ENCODE results near the gene TMEM59. TPM values are rescaled to one million over a fixed set of nuclear protein-coding genes. Genes with fewer than 3 reads are reported as not detected.
"Not testable (repeated sequence)": the region's sequence is repeated elsewhere in the genome, so short reads cannot be mapped to it uniquely, and the experiment has no call there.

The TMEM59 gene
- total and polyA plus RNA-seq, 2 donors: 185 to 233 TPM

GRCh38 chr1:54047384-54048305, 5.4 kb downstream of the TMEM59 start:
- Histone ChIP-seq H3K36me3 (ENCODE audit: control insufficient read depth in 2 of 2, insufficient read depth in 2 of 2, low read length in 1 of 2) (peaks cover 4 to 16% of the 10 kb centered on the region in 2 donors), H3K9me3 (ENCODE audit: control insufficient read depth in 2 of 2, insufficient read depth in 1 of 2, low read length in 1 of 2) (no peaks in the 10 kb centered on the region), H3K4me1 (ENCODE audit: control insufficient read depth in 2 of 2, insufficient read depth in 2 of 2, low read length in 2 of 2) (peaks cover 2 to 4% of the 10 kb centered on the region in 2 donors), H3K27ac (ENCODE audit: low read depth in 1 of 2, low read length in 1 of 2) (no peak overlapping the region), H3K4me3 (ENCODE audit: low read length in 2 of 2) (no peak overlapping the region), H3K27me3 (ENCODE audit: control insufficient read depth in 2 of 2, insufficient read depth in 1 of 2, low read length in 1 of 2) (no peaks in the 10 kb centered on the region)
- DNase-seq (ENCODE audit: low read depth in 6 of 9, low spot score in 9 of 9): no peak
- WGBS: 75% methylated on average over 5 of the region's 5 CpGs

- DNase-seq (ENCODE audit: low read depth in 6 of 9, low spot score in 9 of 9): no peak
- Histone ChIP-seq H3K27me3 (ENCODE audit: control insufficient read depth in 2 of 2, insufficient read depth in 1 of 2, low read length in 1 of 2) (no peaks in the 10 kb centered on the region), H3K36me3 (ENCODE audit: control insufficient read depth in 2 of 2, insufficient read depth in 2 of 2, low read length in 1 of 2) (peaks cover 4 to 24% of the 10 kb centered on the region in 2 donors), H3K27ac (ENCODE audit: low read depth in 1 of 2, low read length in 1 of 2) (no peak overlapping the region), H3K9me3 (ENCODE audit: control insufficient read depth in 2 of 2, insufficient read depth in 1 of 2, low read length in 1 of 2) (no peaks in the 10 kb centered on the region), H3K4me1 (ENCODE audit: control insufficient read depth in 2 of 2, insufficient read depth in 2 of 2, low read length in 2 of 2) (peaks cover 2 to 4% of the 10 kb centered on the region in 2 donors), H3K4me3 (ENCODE audit: low read length in 2 of 2) (no peak overlapping the region)
- WGBS: 96% methylated on average over 7 of the region's 7 CpGs
Measured at GRCh38 chr1:54046671-54047383, 6.2 kb downstream of the TMEM59 start.

- Histone ChIP-seq H3K27ac (ENCODE audit: low read depth in 1 of 2, low read length in 1 of 2) (no peak overlapping the region), H3K27me3 (ENCODE audit: control insufficient read depth in 2 of 2, insufficient read depth in 1 of 2, low read length in 1 of 2) (no peaks in the 10 kb centered on the region), H3K36me3 (ENCODE audit: control insufficient read depth in 2 of 2, insufficient read depth in 2 of 2, low read length in 1 of 2) (peaks cover 4 to 34% of the 10 kb centered on the region in 2 donors), H3K4me1 (ENCODE audit: control insufficient read depth in 2 of 2, insufficient read depth in 2 of 2, low read length in 2 of 2) (no peaks in the 10 kb centered on the region), H3K9me3 (ENCODE audit: control insufficient read depth in 2 of 2, insufficient read depth in 1 of 2, low read length in 1 of 2) (no peaks in the 10 kb centered on the region), H3K4me3 (ENCODE audit: low read length in 2 of 2) (no peak overlapping the region)
- no peak for DNase-seq (ENCODE audit: low read depth in 6 of 9, low spot score in 9 of 9)
- 96% methylated on average over 2 of the region's 2 CpGs for WGBS
Measured at GRCh38 chr1:54045496-54045895, 7.5 kb downstream of the TMEM59 start.

GRCh38 chr1:54041806-54042205, 11.2 kb downstream of the TMEM59 start:
- no peak overlapping the region for H3K4me3 ChIP-seq (ENCODE audit: low read length in 2 of 2)
- no peaks in the 10 kb centered on the region for H3K4me1 ChIP-seq (ENCODE audit: control insufficient read depth in 2 of 2, insufficient read depth in 2 of 2, low read length in 2 of 2)
- no peak overlapping the region for H3K27ac ChIP-seq (ENCODE audit: low read depth in 1 of 2, low read length in 1 of 2)
- H3K27me3 ChIP-seq (ENCODE audit: control insufficient read depth in 2 of 2, insufficient read depth in 1 of 2, low read length in 1 of 2): no peaks in the 10 kb centered on the region
- no peak for DNase-seq (ENCODE audit: low read depth in 6 of 9, low spot score in 9 of 9)
- no peaks in the 10 kb centered on the region for H3K9me3 ChIP-seq (ENCODE audit: control insufficient read depth in 2 of 2, insufficient read depth in 1 of 2, low read length in 1 of 2)
- WGBS: 15% methylated on average over 1 of the region's 1 CpG
- H3K36me3 ChIP-seq (ENCODE audit: control insufficient read depth in 2 of 2, insufficient read depth in 2 of 2, low read length in 1 of 2): peaks cover 17 to 61% of the 10 kb centered on the region in 2 donors

GRCh38 chr1:54037476-54037875, 15.5 kb downstream of the TMEM59 start:
- no peaks in the 10 kb centered on the region for H3K4me1 ChIP-seq (ENCODE audit: control insufficient read depth in 2 of 2, insufficient read depth in 2 of 2, low read length in 2 of 2)
- no peaks in the 10 kb centered on the region for H3K27me3 ChIP-seq (ENCODE audit: control insufficient read depth in 2 of 2, insufficient read depth in 1 of 2, low read length in 1 of 2)
- no peak overlapping the region for H3K27ac ChIP-seq (ENCODE audit: low read depth in 1 of 2, low read length in 1 of 2)
- no peak for DNase-seq (ENCODE audit: low read depth in 6 of 9, low spot score in 9 of 9)
- peaks cover 42 to 75% of the 10 kb centered on the region in 2 donors for H3K36me3 ChIP-seq (ENCODE audit: control insufficient read depth in 2 of 2, insufficient read depth in 2 of 2, low read length in 1 of 2)
- H3K4me3 ChIP-seq (ENCODE audit: low read length in 2 of 2): no peak overlapping the region
- no peaks in the 10 kb centered on the region for H3K9me3 ChIP-seq (ENCODE audit: control insufficient read depth in 2 of 2, insufficient read depth in 1 of 2, low read length in 1 of 2)

- no peaks in the 10 kb centered on the region for H3K9me3 ChIP-seq (ENCODE audit: control insufficient read depth in 2 of 2, insufficient read depth in 1 of 2, low read length in 1 of 2)
- WGBS: over 99% methylated on average over 3 of the region's 3 CpGs
- no peaks in the 10 kb centered on the region for H3K4me1 ChIP-seq (ENCODE audit: control insufficient read depth in 2 of 2, insufficient read depth in 2 of 2, low read length in 2 of 2)
- H3K27ac ChIP-seq (ENCODE audit: low read depth in 1 of 2, low read length in 1 of 2): no peak overlapping the region
- peaks cover 22 to 25% of the 10 kb centered on the region in 2 donors for H3K36me3 ChIP-seq (ENCODE audit: control insufficient read depth in 2 of 2, insufficient read depth in 2 of 2, low read length in 1 of 2)
- no peak overlapping the region for H3K4me3 ChIP-seq (ENCODE audit: low read length in 2 of 2)
- no peaks in the 10 kb centered on the region for H3K27me3 ChIP-seq (ENCODE audit: control insufficient read depth in 2 of 2, insufficient read depth in 1 of 2, low read length in 1 of 2)
- DNase-seq (ENCODE audit: low read depth in 6 of 9, low spot score in 9 of 9): no peak
Measured at GRCh38 chr1:54028306-54029251, 24.4 kb downstream of the TMEM59 start.

- H3K27ac ChIP-seq (ENCODE audit: low read depth in 1 of 2, low read length in 1 of 2): no peak overlapping the region
- H3K9me3 ChIP-seq (ENCODE audit: control insufficient read depth in 2 of 2, insufficient read depth in 1 of 2, low read length in 1 of 2): no peaks in the 10 kb centered on the region
- no peak overlapping the region for H3K4me3 ChIP-seq (ENCODE audit: low read length in 2 of 2)
- H3K27me3 ChIP-seq (ENCODE audit: control insufficient read depth in 2 of 2, insufficient read depth in 1 of 2, low read length in 1 of 2): no peaks in the 10 kb centered on the region
- no peak for DNase-seq (ENCODE audit: low read depth in 6 of 9, low spot score in 9 of 9)
- WGBS: 98% methylated on average over 5 of the region's 5 CpGs
- peaks cover 17 to 20% of the 10 kb centered on the region in 2 donors for H3K36me3 ChIP-seq (ENCODE audit: control insufficient read depth in 2 of 2, insufficient read depth in 2 of 2, low read length in 1 of 2)
- H3K4me1 ChIP-seq (ENCODE audit: control insufficient read depth in 2 of 2, insufficient read depth in 2 of 2, low read length in 2 of 2): no peaks in the 10 kb centered on the region
Measured at GRCh38 chr1:54027848-54028247, 25.2 kb downstream of the TMEM59 start.

- DNase-seq (ENCODE audit: low read depth in 6 of 9, low spot score in 9 of 9); H3K27me3 ChIP-seq (ENCODE audit: control insufficient read depth in 2 of 2, insufficient read depth in 1 of 2, low read length in 1 of 2); H3K4me1 ChIP-seq (ENCODE audit: control insufficient read depth in 2 of 2, insufficient read depth in 2 of 2, low read length in 2 of 2); H3K27ac ChIP-seq (ENCODE audit: low read depth in 1 of 2, low read length in 1 of 2); H3K9me3 ChIP-seq (ENCODE audit: control insufficient read depth in 2 of 2, insufficient read depth in 1 of 2, low read length in 1 of 2); H3K4me3 ChIP-seq (ENCODE audit: low read length in 2 of 2); H3K36me3 ChIP-seq (ENCODE audit: control insufficient read depth in 2 of 2, insufficient read depth in 2 of 2, low read length in 1 of 2): not testable (repeated sequence)
- 100% methylated on average over 1 of the region's 1 CpG for WGBS
Measured at GRCh38 chr1:54024811-54025210, 28.2 kb downstream of the TMEM59 start.
